H9 (cell line): Measurements from ENCODE around the gene TEX19. TPM values are rescaled to one million over a fixed set of nuclear protein-coding genes. Genes with fewer than 3 reads are reported as not detected.

Experiments used
- DNase-seq: peaks from one replicate; pipeline ENCODE4 v3.0.0-alpha.2; 2017
- H2AFZ ChIP-seq: one replicate; pipeline ENCODE4 v1.6.1; 2013; ENCODE audit warnings: mild to moderate bottlenecking, low read length, control low read depth, moderate library complexity
- H2AK5ac ChIP-seq: 2 replicates; pipeline ENCODE4 v1.6.1; 2013; ENCODE audit warnings: low read length, control low read depth, mixed read lengths; ENCODE audit not compliant: insufficient read length
- H2BK120ac ChIP-seq: one replicate; pipeline ENCODE4 v1.6.1; 2013; ENCODE audit warnings: low read depth, mild to moderate bottlenecking, low read length, control low read depth, inconsistent platforms; ENCODE audit not compliant: poor library complexity, severe bottlenecking
- H2BK12ac ChIP-seq: 2 replicates; pipeline ENCODE4 v1.6.1; 2013; ENCODE audit warnings: low read length, control low read depth, mixed read lengths, low read depth; ENCODE audit not compliant: insufficient read length
- H2BK15ac ChIP-seq: 2 replicates; pipeline ENCODE4 v1.6.1; 2013; ENCODE audit warnings: low read depth, low read length, control low read depth
- H2BK20ac ChIP-seq: one replicate; pipeline ENCODE4 v1.6.1; 2013; ENCODE audit warnings: low read depth, mild to moderate bottlenecking, low read length, control low read depth, inconsistent platforms; ENCODE audit not compliant: poor library complexity, severe bottlenecking
- H2BK5ac ChIP-seq: 2 replicates; pipeline ENCODE4 v1.6.1; 2013; ENCODE audit warnings: low read length, control low read depth, mixed read lengths; ENCODE audit not compliant: insufficient read length
- H3K14ac ChIP-seq: 2 replicates; pipeline ENCODE4 v1.6.1; 2013; ENCODE audit warnings: low read length, control low read depth; ENCODE audit not compliant: insufficient read depth
- H3K18ac ChIP-seq: 2 replicates; pipeline ENCODE4 v1.6.1; 2013; ENCODE audit warnings: low read depth, mild to moderate bottlenecking, mixed read lengths, low read length, control low read depth; ENCODE audit not compliant: insufficient read length
- H3K23ac ChIP-seq: 2 replicates; pipeline ENCODE4 v1.6.1; 2013; ENCODE audit warnings: low read length, control low read depth, mixed read lengths, low read depth; ENCODE audit not compliant: insufficient read length
- H3K23me2 ChIP-seq: 2 replicates; pipeline ENCODE4 v1.6.1; 2013; ENCODE audit warnings: low read depth, mild to moderate bottlenecking, mixed read lengths, low read length, control low read depth; ENCODE audit not compliant: insufficient read length, poor library complexity, severe bottlenecking
- H3K27ac ChIP-seq: 2 replicates; pipeline ENCODE4 v1.5.1; 2013; ENCODE audit warnings: low read length, control low read depth, mixed read lengths, low read depth; ENCODE audit not compliant: insufficient read length
- H3K27me3 ChIP-seq: 2 replicates; pipeline ENCODE4 v1.6.1; 2013; ENCODE audit warnings: low read length, control low read depth, inconsistent platforms; ENCODE audit not compliant: insufficient read depth
- H3K4ac ChIP-seq: 2 replicates; pipeline ENCODE4 v1.6.1; 2013; ENCODE audit warnings: low read depth, mild to moderate bottlenecking, control low read depth, inconsistent platforms, low read length, moderate library complexity
- H3K4me1 ChIP-seq: 2 replicates; pipeline ENCODE4 v1.6.1; 2013; ENCODE audit warnings: low read length, control low read depth, inconsistent platforms; ENCODE audit not compliant: insufficient read depth
- H3K4me2 ChIP-seq: 2 replicates; pipeline ENCODE4 v1.6.1; 2013; ENCODE audit warnings: low read length, control low read depth, mixed read lengths; ENCODE audit not compliant: insufficient read length, insufficient read depth
- H3K56ac ChIP-seq: 2 replicates; pipeline ENCODE4 v1.6.1; 2013; ENCODE audit warnings: low read depth, mild to moderate bottlenecking, mixed read lengths, low read length, control low read depth; ENCODE audit not compliant: insufficient read length
- H3K79me1 ChIP-seq: 2 replicates; pipeline ENCODE4 v1.6.1; 2013; ENCODE audit warnings: low read depth, mild to moderate bottlenecking, moderate library complexity, low read length, control low read depth, inconsistent platforms; ENCODE audit not compliant: insufficient read depth, poor library complexity, severe bottlenecking
- H3K79me2 ChIP-seq: 2 replicates; pipeline ENCODE4 v1.6.1; 2013; ENCODE audit warnings: low read length, control low read depth, inconsistent platforms; ENCODE audit not compliant: insufficient read depth
- H3K9ac ChIP-seq: 2 replicates; pipeline ENCODE4 v1.6.1; 2013; ENCODE audit warnings: low read length, control low read depth, mixed read lengths; ENCODE audit not compliant: insufficient read length; ENCODE audit errors: extremely low read depth
- H3K9me3 ChIP-seq: one replicate; pipeline ENCODE4 v1.6.1; 2013; ENCODE audit warnings: low read depth, low read length, inconsistent platforms; ENCODE audit not compliant: control insufficient read depth
- H3T11ph ChIP-seq: one replicate; pipeline ENCODE4 v1.6.1; 2013; ENCODE audit warnings: mild to moderate bottlenecking, low read length, control low read depth, inconsistent platforms
- H4K20me1 ChIP-seq: one replicate; pipeline ENCODE4 v1.6.1; 2013; ENCODE audit not compliant: control insufficient read depth, insufficient read length, insufficient read depth
- H4K5ac ChIP-seq: 2 replicates; pipeline ENCODE4 v1.6.1; 2013; ENCODE audit warnings: low read depth, mild to moderate bottlenecking, mixed read lengths, low read length, control low read depth; ENCODE audit not compliant: insufficient read length
- H4K8ac ChIP-seq: replicated peaks from 2 replicates; pipeline ENCODE4 v1.6.1; 2013; ENCODE audit warnings: low read length, control low read depth, mixed read lengths, low read depth; ENCODE audit not compliant: insufficient read length
- H4K91ac ChIP-seq: 2 replicates; pipeline ENCODE4 v1.6.1; 2013; ENCODE audit warnings: low read depth, mild to moderate bottlenecking, moderate library complexity, mixed read lengths, low read length, control low read depth; ENCODE audit not compliant: insufficient read length
- H3K27ac Mint-ChIP-seq, 3 experiments: 2 replicates in 2 of 3; 3 replicates in 1 of 3; pipeline ENCODE4 v1.8.0; 2020 to 2021; ENCODE audit warnings: mixed read lengths in 3 of 3, mild to moderate bottlenecking in 1 of 3, moderate library complexity in 1 of 3
- H3K27me3 Mint-ChIP-seq: 2 replicates; pipeline ENCODE4 v1.8.0; 2021; ENCODE audit warnings: low read depth, mild to moderate bottlenecking, moderate library complexity, mixed read lengths
- H3K36me3 Mint-ChIP-seq, 3 experiments: 2 replicates in 2 of 3; 3 replicates in 1 of 3; pipeline ENCODE4 v1.8.0; 2020 to 2021; ENCODE audit warnings: low read depth in 3 of 3, mixed read lengths in 3 of 3; ENCODE audit not compliant: insufficient read depth in 1 of 3
- H3K4me1 Mint-ChIP-seq, 2 experiments: 2 replicates each; pipeline ENCODE4 v1.8.0; 2020; ENCODE audit warnings: mixed read lengths in 2 of 2
- H3K4me3 Mint-ChIP-seq, 2 experiments: 2 replicates in 1 of 2; 3 replicates in 1 of 2; pipeline ENCODE4 v1.8.0; 2020 to 2021; ENCODE audit warnings: mild to moderate bottlenecking in 2 of 2, mixed read lengths in 2 of 2, moderate library complexity in 1 of 2
- H3K9me3 Mint-ChIP-seq, 2 experiments: 2 replicates in 1 of 2; 3 replicates in 1 of 2; pipeline ENCODE4 v1.8.0; 2020; ENCODE audit warnings: mild to moderate bottlenecking in 2 of 2, mixed read lengths in 2 of 2, moderate library complexity in 1 of 2
- CTCF ChIP-seq: fragments of 200-600 bp; sonication (generic); conservative IDR thresholded peaks from 3 replicates; pipeline ENCODE4 v1.8.0; 2021; ENCODE audit warnings: antibody characterized with exemption, mild to moderate bottlenecking
- WGBS: extraction: QIAGEN DNeasy Blood & Tissue Kit; methylation state at CpG from one replicate; pipeline ENCODE4 v1.1.7; 2013; ENCODE audit warnings: missing lambda C conversion rate, low lambda C conversion rate, mixed read lengths; ENCODE audit not compliant: insufficient read length; ENCODE audit errors: extremely low coverage; 5-methylcytosine and 5-hydroxymethylcytosine counted together
- total RNA-seq: library from RNA; stranded (reverse); gene quantifications from 2 replicates; pipeline ENCODE4 v1.2.1, GENCODE V29; 2021

TEX19 gene
- total RNA-seq, 1 experiment from 2014 or later: 1.4 TPM

- H2BK5ac ChIP-seq: no peak overlapping the region
- H3K56ac ChIP-seq: no peak overlapping the region
- no peak overlapping the region for H4K91ac ChIP-seq
- H3K27me3 Mint-ChIP-seq: 0 out of 2 replicates have a peak, but pooled peaks cover 2% of the 10 kb centered on the region
- no peak for DNase-seq
- no peak overlapping the region for H3K27ac ChIP-seq
- no CpG with 5 or more reads among the region's 12 CpGs for WGBS
- no peaks in the 10 kb centered on the region for H4K20me1 ChIP-seq
- H3T11ph ChIP-seq: no peak overlapping the region
- no peak overlapping the region for H3K4me2 ChIP-seq
- H3K4me1 Mint-ChIP-seq: no peaks in the 10 kb centered on the region
- H3K9ac ChIP-seq: no peak overlapping the region
- no peaks in the 10 kb centered on the region for H3K9me3 ChIP-seq
- no peak overlapping the region for H3K4ac ChIP-seq
- no peaks in the 10 kb centered on the region for H3K79me1 ChIP-seq
- peaks cover 0 to 13% (median 11%) of the 10 kb centered on the region in 3 experiments; a peak in 4 of 7 replicates for H3K36me3 Mint-ChIP-seq
- H3K4me3 Mint-ChIP-seq: no peak overlapping the region
- no peak overlapping the region for H2BK15ac ChIP-seq
- no peak overlapping the region for H3K23ac ChIP-seq
- no peak for TF ChIP-seq CTCF
- H2BK12ac ChIP-seq: no peak overlapping the region
- no peaks in the 10 kb centered on the region for H3K23me2 ChIP-seq
- H2BK20ac ChIP-seq: no peak overlapping the region
- H4K8ac ChIP-seq: no peak overlapping the region
- H3K18ac ChIP-seq: no peak overlapping the region
- H2BK120ac ChIP-seq: no peak overlapping the region
- no peak overlapping the region for H3K14ac ChIP-seq
- H2AFZ ChIP-seq: no peak overlapping the region
- no peak overlapping the region for H2AK5ac ChIP-seq
- H3K27ac Mint-ChIP-seq: peak overlapping the region in 1 of 3 experiments; percentile 49; a peak in 2 of 7 replicates
- H3K4me1 ChIP-seq: no peaks in the 10 kb centered on the region
- H3K9me3 Mint-ChIP-seq: no peaks in the 10 kb centered on the region
- no peak overlapping the region for H4K5ac ChIP-seq
- no peaks in the 10 kb centered on the region for H3K79me2 ChIP-seq
- H3K27me3 ChIP-seq: no peaks in the 10 kb centered on the region
Measured at GRCh38 chr17:82394278-82394677, 35.2 kb downstream of the TEX19 start.
